ENCODE results near the gene CLCN2.

- no peak for TF ChIP-seq EZH2 (IDR thresholded peaks at IDR 0.05; ENCODE audit: insufficient read depth, low read length)
- no peak for TF ChIP-seq CTCF (IDR thresholded peaks at IDR 0.05; ENCODE audit: insufficient read depth, low read depth, low read length)
Observed at GRCh38 chr3:184382326-184383032, 21.1 kb upstream of the CLCN2 start.

Data from astrocyte (in vitro differentiated cells and primary cell).